Dermis blood vessel endothelial cell (primary cell): ENCODE measurements around the gene RASGRP2. TPM values are rescaled to one million over a fixed set of nuclear protein-coding genes. Genes with fewer than 3 reads are reported as not detected.

Source experiments
- DNase-seq: peaks from one replicate; pipeline ENCODE4 v3.0.0; 2010
- total RNA-seq: library from RNA; depleted of rRNA; stranded (reverse); fragments of >200 nt; gene quantifications from 2 replicates; pipeline ENCODE4 v1.2.3, GENCODE V29; 2014

The RASGRP2 gene
- total RNA-seq, 1 donor from 2014 or later: 2.9 TPM

DNA sequence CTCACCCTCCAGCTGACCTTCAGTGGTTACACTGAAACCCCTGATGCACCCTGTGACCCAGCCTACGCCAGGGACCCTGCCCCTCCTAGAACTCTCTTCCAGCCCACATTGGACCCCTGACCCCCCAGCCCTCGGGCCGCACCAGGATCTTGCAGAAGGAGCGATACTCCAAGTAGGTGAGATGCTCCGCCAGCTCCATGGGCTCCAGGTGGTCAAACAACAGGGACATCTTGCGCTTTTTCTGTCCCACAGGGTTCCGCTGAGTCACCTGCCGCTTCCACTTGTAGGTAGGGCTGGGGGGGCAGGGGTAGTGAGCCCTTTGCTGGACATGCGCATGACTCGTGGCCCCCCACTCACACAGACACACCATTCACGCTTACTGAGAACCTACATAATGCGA is 4.1 kb downstream of the RASGRP2 start:
- DNase-seq: no peak

DNA sequence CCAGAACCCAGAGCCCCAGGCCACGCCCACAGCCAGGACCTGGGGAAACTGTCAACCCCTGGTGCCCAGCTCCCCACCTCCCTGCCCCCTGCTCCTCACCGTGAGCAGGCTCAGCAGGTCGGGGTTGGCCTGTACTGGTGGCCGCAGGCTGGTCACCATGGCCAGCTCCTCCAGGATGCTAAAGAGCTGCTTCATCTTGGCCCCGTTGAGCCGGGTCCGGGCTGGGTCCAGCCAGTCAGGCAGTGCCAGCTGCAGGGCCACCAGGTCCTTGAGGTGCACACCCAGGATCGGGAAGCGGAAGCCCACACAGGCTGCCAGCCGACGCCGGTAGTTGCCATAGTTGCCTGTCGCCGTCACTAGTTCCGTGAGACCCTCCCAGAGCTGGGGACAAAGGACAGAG is 7.3 kb downstream of the RASGRP2 start:
- no peak for DNase-seq

DNA sequence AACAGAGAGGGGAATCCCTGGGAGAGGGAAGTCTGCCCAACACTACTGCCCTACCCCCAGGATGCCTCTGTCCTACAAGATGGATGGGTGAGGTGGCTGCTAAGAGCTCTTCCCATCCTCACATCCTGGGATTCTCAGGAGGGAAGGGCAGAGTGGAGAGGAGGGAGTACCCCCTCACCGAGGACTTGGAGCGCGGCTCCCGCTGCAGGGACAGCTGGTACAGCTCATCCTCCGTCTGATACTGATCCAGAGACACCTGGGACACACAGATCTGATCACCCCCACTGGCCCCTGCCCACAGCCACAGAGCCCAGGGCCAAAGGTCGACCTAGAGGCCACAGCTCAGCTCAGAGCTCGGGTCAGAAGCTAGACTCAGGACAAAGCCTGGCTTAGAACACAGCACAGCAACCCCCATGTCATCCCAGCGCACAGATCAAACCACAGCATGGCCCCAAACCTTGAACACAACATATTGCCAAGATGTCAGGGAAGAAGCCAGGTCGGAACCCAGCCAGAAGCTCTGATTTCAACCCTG is 8.2 kb downstream of the RASGRP2 start:
- DNase-seq: no peak

DNA sequence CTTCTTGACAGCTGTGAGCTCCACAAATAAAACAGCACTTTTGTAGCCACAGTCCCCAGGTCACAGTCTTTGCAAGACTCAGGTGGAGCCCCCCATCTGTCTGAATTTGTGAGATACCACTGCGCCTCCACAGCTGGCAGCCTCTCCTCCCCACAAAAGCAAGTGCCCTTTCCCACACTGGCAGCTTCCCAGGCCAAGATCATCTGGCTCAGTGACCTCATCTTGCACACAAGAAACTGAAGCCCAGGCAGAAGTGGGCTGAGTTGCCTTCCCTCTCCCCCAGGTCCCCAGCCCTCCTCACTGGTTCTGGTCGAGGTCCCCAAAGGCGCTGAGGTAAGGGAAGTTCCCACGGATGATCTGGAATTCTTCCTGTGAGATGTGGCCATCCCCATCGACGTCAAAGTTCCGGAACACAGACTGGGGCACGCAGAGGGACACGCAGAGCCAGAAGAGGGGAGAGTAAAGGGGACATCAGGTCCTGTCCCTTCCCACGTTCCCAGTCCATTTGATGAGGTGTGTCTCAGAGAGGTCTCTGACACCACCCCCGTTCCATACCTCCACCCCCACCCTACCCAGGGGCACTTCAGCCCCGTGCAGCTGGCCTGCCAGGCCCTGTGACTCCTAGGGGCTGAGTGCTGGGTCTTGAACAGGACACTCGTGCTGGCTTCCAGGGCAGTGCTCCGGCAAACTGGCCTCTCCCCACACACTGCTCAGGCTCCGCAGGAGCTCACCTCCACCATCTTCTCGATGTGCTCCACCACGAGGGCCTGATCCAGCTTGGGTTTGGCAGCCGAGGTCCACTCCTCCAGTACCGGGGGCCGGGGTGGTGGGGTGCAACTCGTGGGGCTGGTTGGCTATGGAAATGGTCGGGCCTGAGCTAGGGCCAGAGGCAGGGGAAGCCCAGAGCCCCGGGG is 8.9 kb downstream of the RASGRP2 start:
- DNase-seq: no peak

DNA sequence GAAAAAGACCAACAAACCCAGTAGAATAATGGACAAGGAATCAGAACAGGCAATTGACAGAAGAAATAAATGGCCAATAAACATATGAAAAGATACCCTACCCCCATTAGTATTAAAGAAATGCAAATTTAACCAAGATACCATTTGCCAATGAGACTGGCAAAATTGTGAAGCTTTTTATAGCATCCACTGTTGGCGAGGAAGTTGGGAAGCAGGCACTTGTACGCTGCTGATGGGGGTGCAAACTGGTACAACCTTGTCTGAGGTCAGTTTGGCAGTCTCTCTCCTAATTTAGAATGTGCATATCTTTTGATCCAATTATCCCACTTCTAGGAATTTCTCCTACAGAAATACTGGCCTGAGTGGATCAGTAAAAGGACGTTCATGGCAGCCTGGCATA is 12.3 kb downstream of the RASGRP2 start:
- DNase-seq: no peak

DNA sequence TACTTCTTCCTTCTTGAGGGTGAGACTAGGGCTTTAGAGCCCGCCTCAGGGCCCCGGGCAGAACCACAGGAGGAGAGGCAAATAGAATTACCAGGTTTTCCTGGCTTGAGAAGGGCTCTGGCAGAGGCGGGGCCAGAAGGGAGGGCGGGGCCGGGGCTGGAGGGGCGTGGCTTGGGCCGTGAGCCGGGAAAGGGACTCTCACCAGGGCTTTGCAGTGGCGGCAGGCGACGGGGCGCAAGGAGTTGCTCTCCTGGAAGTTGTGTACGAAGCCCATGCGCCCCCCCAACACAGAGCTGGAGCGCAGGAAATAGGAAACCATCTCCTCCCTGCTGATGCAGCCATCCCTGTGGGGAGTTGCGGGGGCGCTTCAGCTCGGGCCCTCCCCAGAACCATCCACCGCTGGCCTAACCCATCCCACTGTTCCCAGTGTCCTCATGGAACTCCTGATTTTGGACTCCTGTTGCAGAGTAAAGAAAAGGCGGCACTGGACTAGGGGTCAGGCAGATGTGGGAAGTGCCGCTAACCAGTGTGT is 14.0 kb downstream of the RASGRP2 start:
- peak; percentile 17 for DNase-seq

DNA sequence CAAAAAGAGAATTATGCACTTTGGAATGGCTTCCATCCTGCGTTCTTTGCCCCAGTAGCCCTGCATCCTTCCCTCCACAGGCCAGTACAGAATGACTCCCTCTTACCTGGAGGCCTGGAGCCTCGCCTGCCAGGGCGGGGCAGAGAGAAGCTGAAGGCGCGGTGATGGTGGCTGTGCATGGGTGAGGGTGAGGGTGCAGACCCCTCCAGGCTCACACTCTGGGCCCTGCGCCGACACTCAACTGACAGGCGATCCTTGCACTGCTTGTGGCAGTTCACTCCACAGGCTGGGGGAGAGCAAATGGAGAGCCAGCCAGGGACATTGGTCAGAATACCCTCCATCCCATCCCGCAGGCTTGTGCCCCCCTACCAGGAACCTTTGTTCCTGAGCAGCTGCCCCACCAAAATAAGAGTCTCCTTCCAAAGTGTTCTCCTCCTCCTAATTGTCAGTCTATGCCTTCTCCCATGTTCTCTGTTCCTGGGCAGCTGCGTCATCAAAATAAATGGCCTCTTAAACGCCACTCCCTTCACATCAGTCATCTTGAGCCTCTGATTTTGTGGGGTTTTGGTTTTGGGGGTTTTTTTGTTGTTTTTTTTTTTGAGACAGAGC is 15.1 kb downstream of the RASGRP2 start:
- no peak for DNase-seq

DNA sequence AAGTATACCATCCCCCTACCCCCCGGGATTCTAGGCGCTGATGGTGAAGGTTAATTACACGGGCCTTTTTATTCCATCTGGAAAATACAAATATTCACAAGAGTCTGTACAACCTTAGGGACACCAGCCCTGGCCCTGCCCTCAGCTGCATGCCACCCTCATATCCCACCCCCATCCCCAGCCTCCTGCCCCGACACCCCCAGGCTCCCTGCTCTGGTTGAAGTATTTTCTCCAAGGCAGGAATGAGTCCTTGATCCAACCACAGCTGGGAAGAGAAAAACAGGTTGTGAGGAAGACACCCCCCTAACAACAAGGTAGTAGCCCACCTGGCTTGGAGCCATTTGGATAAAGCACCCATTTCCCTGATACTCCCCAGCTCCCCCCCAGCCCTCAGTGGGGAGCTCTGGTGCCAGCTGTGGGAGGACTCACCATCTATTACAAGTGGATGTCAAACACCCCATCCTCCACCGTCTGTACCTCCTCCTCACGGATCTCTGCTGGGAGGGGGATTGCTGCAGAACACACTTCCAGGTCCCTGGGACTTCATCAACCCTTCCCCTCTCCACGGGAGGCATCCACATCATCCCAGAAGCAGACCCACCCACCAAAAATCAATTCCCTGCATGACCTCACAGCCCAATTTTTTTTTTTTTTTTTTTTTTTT is 16.9 kb downstream of the RASGRP2 start:
- no peak for DNase-seq

DNA sequence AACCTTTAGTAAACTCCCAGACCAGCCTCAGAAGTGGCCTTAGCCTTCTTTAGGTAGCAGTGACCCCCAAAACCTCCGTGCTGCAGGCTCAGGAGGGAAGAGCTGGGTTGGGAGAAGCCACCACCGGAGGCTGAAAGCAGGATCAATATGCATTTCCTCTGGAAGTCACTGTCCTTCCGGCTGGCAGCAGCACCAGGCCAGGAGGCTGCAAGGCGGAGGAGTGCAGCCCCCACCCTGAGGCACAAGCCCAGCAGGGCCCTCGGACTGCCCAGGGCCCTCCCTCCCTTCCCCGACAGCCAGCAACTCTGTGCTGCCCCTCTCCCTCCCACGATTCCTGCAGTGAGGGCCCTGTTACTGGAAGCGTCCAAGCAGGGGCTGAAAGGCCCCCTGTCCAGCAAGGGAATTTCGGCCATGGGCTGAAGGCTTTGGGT is 17.7 kb downstream of the RASGRP2 start:
- no peak for DNase-seq

DNA sequence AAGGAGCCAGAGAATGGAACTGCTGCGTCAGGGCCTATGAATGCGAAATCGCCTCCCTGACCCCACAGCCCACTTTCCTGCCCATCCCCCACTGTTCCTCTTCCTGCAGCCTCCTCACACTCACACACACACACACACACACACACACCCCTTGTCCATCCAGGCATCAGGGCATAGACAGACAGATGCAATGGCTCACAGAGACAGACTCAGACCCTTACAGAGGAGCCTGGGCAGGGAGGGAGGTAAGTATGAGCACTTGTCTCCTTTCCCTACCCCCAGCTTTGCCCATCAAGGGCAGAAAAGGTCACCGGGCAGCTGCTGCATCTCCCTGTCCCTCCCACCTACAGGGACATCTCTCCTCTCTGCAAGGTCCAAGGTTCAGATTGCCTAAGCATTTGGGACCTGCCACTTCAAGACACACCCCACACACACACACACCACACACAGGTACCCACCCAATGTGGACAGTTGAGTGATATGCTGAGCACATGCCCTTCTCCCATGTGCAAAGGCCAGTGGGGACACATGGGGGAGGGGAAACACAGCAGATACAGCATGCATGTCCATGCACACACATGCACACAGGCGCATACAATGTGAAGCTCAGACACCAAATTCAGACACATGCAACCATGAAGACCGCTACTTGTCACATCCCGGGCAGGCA is 18.9 kb downstream of the RASGRP2 start:
- no peak for DNase-seq

DNA sequence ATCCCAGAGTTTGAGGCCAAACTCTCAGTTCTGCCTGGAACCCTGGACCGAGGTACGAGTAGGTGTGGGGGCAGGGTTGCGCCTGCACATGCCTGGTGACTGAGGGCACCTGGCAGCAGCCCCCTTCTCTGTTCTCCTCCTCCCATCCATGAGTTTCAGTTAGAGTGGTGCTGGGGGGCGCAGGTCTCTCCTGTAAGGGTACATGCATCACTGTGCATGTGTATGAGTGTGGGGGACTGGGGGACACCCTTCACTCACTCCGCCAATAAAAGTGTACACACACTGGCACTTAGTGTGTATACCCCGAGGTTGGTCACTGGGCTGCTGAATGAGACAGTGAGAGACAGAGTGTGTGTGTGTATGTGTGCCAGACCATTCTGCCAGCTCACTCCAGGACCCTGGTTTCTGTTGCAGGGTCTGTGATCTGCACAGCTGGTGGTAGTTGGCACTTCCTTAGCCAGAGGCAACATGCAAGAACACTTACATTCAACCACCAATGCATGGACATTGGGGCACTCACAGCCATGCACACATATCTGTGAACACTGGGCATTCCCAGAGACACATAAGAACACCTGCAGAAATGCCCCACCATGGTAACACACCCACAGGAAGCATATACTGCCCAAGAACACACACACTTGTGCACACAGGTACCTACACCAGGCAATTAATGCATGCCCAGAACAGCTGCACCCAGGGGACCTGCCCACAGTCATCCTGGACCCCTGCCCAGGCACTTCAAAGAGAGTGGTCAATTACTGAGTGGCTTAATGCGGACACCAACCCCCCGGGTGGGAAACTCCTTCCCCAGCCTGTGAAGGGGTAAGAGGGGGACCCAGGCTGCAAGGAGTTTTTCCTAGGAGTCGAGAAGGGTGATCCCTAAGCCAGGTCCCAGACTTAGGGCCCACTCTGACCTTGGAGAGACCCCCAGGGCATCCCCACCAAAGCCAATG is 19.8 kb downstream of the RASGRP2 start:
- DNase-seq: no peak

DNA sequence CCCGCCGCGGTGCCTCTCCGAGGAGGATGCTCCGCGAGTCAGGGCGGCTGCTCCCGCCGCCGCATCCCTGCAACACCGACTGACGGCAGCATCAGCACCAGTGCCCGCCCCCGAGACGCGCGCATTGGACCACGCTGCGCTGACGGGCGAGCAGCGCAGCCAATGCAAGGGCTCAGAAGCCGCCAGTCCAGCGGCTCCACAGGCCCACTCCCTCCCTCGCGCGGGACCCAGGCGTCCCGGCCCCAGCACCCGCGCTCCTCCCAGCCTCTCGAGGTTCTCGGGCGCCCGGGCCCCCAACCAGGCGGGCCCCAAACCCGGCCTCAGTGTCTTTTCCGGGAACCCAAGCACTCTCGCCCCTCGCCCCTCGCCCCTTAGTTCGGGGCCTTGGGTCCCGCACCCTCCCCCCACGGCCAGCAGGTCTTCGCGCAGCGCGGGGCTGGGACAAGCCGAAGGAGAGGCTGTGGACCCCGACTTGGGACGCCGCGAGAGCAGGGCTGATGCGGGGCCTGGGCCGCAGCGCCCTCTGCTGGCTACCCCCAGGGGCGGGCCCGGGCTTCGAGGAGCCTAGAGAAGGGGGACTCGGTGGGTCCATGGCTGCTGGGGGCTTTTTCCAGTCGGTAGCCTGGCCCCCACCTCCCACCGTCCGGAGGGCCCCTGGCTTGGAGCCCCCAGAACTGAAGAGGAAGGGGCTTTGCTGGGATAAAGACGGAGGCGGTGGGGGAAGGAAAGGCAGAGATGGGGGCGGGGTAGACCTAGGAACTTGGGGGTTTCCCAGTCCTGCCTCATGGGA is 20.6 kb downstream of the RASGRP2 start, which contains the start of gene NRXN2:
TSS of gene NRXN2 (minus strand) at position 81 of the 790 bp plus-strand sequence. CDS start 9,498 bp downstream, outside the sequence.
- DNase-seq: peak; percentile 81

DNA sequence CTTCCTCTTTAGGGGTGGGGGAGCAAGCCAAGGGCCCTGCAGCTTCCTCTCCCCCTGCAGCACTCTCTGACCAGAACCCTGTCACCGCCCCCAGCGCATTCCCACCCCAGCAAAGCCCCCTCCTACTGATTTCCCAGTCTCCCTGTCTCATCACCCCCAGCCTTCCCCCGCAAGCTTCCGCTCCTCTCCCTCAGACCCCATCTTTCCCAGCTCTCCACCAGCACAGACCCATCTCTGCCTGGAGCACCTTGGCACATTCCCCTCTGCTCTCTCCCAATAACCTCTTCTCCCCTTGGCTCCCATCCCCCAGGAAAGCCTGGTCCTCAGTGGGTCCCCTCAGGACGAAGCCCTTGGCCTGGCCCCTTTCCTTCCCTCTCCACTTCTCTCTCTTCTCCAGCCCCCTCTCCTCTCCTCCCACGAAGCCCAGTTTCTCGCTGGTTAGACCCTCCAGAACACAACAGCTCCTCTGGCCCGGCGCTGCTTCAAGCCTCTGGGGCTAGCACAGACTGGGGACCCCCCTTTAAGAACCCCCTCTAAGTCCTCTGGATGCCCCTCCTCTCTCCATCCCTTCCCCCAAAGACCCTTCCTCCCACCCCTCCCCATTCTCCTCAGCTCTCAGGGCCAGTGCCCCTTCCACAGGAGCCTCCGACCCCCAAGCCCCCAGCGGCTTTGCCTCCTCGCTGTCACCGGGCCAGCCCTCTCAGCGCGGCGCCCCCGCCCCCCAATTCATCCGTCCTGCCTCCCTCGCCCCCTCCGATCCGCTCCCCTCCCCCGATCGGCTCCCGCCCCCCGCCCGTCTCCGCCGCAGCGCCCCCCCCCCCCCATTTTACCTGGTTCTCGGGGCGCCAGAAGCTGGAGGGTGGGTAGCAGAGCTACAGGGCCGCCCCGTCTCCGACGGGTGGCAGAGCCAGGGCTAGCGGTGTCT is 21.5 kb downstream of the RASGRP2 start:
- no peak for DNase-seq

DNA sequence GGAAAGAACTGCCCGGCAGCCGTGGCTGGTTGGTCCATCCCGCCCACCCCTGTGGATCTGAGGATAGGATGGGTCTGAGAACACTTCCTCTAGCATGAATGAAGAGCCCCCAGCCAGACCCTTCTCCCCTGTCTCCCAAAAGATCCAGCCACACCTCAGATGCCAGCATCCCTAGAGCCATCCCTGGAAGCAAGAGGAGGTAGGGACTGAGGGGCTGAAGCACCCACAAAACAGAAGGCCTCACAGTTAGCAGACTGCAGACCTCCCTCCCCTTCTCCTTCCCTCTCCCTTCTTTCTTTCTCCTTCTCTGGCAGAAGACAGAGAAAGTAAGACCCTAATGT is 22.6 kb downstream of the RASGRP2 start:
- no peak for DNase-seq

DNA sequence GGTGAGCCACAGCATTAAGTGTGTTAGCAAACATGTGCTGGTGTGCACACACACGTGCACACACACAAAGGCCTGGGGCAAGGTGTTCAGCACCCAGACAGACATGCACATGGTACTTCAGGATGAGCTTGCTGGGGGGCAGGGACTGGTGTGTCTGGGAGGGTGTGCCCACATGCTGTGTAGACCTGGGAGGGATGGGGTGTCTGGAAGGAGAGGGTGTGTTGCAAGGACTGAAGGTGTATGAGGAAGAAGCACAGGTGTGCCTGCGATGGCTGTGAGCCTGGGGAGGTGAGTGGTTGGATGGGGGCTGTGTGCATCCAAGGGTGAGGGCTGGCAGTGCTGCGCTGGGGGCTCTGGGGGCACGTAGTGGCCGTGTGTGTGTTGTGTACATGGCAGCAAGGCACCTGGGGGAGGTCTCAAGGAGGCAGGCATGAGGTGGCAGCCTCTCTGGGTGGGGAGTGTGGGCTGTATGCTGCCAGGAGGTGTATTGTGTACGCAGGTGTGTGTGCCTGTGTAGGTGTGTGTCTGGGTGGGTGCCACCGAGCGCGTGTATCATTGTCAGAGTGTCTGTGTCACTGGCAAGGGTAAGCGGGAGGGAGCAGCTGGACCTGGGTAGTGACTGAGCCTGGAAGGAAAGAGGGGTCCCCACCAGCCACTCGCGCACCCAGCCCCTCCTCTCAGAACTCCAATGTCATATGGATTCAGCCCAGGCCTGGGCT is 23.1 kb downstream of the RASGRP2 start:
- no peak for DNase-seq

DNA sequence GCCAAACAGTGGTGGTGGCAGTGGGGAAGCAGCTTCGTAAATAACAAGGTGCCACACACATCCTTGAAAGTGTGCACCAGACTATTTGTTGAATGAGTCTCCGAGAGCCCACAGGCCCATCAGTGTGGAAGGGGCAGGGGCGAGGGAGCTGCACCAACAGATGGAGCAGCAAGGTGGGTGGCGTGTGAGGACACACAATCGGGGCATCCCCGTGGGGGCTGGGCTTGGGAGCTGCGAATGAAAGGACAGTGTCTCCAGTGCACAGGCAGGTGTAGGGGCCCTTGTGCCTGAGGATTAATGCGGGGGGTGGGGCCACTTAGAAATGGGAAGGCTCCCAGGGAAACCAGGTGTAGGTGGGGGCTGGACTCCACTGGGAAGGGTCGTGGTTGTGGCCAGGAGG is 23.8 kb downstream of the RASGRP2 start:
- no peak for DNase-seq

DNA sequence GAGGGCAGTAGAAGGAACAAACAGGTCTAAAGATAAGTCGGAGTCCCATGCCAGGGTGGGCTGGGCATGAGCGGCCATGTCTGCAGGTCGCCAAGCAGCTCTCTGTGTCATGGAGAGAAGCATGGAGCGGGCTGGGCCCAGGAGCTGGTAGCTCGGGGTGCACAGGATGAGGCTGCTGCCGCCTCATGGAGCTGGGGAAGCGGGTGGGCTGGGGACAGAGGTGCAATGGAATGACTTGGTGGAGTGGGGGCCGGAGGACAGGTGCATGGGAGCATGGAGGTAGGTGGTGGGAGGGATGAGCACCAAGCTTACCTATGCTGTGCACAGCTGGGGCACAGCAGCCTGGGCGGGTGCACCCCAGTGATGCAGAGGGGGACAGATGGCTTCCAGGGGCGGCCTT is 24.5 kb downstream of the RASGRP2 start:
- DNase-seq: no peak

DNA sequence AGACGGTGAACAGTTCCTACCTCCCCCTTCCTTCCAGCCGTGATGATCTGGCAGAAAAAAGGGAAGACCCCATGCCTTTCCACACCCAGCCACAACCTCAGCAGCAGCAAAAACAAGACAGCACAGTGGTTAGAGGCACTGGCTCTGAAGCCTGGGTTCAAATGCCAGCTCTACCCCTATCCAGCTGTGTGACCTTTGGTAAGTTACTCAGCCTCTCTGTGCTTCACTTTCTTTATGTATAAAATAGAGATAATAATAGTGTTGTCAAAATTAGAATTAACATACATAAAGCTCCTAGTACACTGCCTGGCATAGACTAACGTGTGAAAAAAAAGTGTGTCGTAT is 25.2 kb downstream of the RASGRP2 start:
- no peak for DNase-seq
